ENCODE data around the gene SLC1A4. TPM values are rescaled to one million over a fixed set of nuclear protein-coding genes. Genes with fewer than 3 reads are reported as not detected.

SLC1A4 gene
- total and polyA plus RNA-seq, 2 of the 4 experiments (the other 2 are of a cell fraction): 6.8 to 8.1 TPM

- no peak overlapping the region for H4K5ac ChIP-seq (ENCODE audit: low read depth, low read length)
- no peak for DNase-seq
- no peak overlapping the region for H4K91ac ChIP-seq (ENCODE audit: insufficient read depth, low read depth, low read length)
- ATAC-seq (ENCODE audit: low read depth): no peak
- H2BK15ac ChIP-seq (ENCODE audit: low read depth, low read length): no peak overlapping the region
- in situ Hi-C loops (cut with MboI; ENCODE audit: low sequenced_read_pairs) (loop anchor here (25.0 kb wide), 1 partner anchor 500 kb away; no protein-coding TSS in a partner anchor), dilution Hi-C loops (cut with HindIII; ENCODE audit: low sequenced_read_pairs, unreplicated experiment) (no loop called here), intact Hi-C loops (cut with micrococcal nuclease) (loop anchor here (10.0 kb wide), 1 partner anchor 373 kb away; the partner anchor contains the start of gene SPRED2)
- CTCF ChIA-PET: interaction anchor here (0.6 kb wide), 1 partner anchor 186 kb away, joined by 3 read pairs; no protein-coding TSS in a partner anchor
- H2BK120ac ChIP-seq (ENCODE audit: low read depth, low read length): no peak overlapping the region
- no peak overlapping the region for H3K9ac ChIP-seq (ENCODE audit: low read depth, low read length)
- no peak overlapping the region for H2AK9ac ChIP-seq (replicated peaks; ENCODE audit: low read depth, low read length, poor library complexity)
- peaks cover 21 to 81% of the 10 kb centered on the region in 2 experiments for H3K79me1 ChIP-seq (ENCODE audit: low read depth in 1 of 2, low read length in 2 of 2)
- no peak overlapping the region for H2AFZ ChIP-seq (replicated peaks; ENCODE audit: low read length, poor library complexity)
- H3K4me1 ChIP-seq (ENCODE audit: control insufficient read depth, insufficient read depth, low read length): peaks cover 19% of the 10 kb centered on the region
- no peak overlapping the region for H3K4ac ChIP-seq (ENCODE audit: low read depth, low read length)
- TF ChIP-seq CEBPB (IDR thresholded peaks at IDR 0.05; ENCODE audit: low read depth, low read length): no peak
- TF ChIP-seq ELK1 (IDR thresholded peaks at IDR 0.05; ENCODE audit: borderline replicate concordance, low read depth, low read length): no peak
- no peak for TF ChIP-seq NFE2L2 (IDR thresholded peaks at IDR 0.05; ENCODE audit: low read depth, low read length)
- TF ChIP-seq POLR2A (IDR thresholded peaks at IDR 0.05; ENCODE audit: low read depth, low read length): no peak
- no peak for TF ChIP-seq MAZ (IDR thresholded peaks at IDR 0.05; ENCODE audit: borderline replicate concordance, low read depth, low read length)
- no peak for TF ChIP-seq FOS (IDR thresholded peaks at IDR 0.05; ENCODE audit: low read depth, low read length)
- H3K18ac ChIP-seq (ENCODE audit: low read depth, low read length): no peak overlapping the region
- H4K8ac ChIP-seq (ENCODE audit: low read depth in 2 of 2, low read length in 2 of 2): no peak overlapping the region
- no peak overlapping the region for H3K4me2 ChIP-seq (ENCODE audit: low read depth, low read length)
- no peak overlapping the region for H3K4me3 ChIP-seq (ENCODE audit: insufficient read depth, low read depth, low read length)
- no peak overlapping the region for H3K56ac ChIP-seq (ENCODE audit: extremely low read depth, insufficient read depth, low read length)
- no peak overlapping the region for H3K14ac ChIP-seq (replicated peaks; ENCODE audit: low read depth, low read length)
- peaks cover 31% of the 10 kb centered on the region for H4K20me1 ChIP-seq (ENCODE audit: insufficient read depth, low read length)
- no peak overlapping the region for H2BK5ac ChIP-seq (ENCODE audit: low read depth, low read length, poor library complexity, severe bottlenecking)
- POLR2A ChIA-PET (ENCODE audit: unreplicated experiment): no interaction called here
- no TSS peak for BruUV-seq (replicated peaks)
- no peak overlapping the region for H2BK20ac ChIP-seq (ENCODE audit: low read depth, low read length)
- no peaks in the 10 kb centered on the region for H3K9me3 ChIP-seq (ENCODE audit: control insufficient read depth, insufficient read depth, low read length)
- no peak overlapping the region for H3K23ac ChIP-seq (ENCODE audit: low read depth, low read length)
- H3K27ac ChIP-seq (ENCODE audit: insufficient read depth, low read length): no peak overlapping the region
- H3K9me1 ChIP-seq (ENCODE audit: insufficient read depth, low read length): peaks cover 19% of the 10 kb centered on the region
- H3K36me3 ChIP-seq (ENCODE audit: control insufficient read depth, insufficient read depth, low read length): peaks cover 2% of the 10 kb centered on the region; the same call in 1 of the 2 replicates
- no peaks in the 10 kb centered on the region for H3K27me3 ChIP-seq (ENCODE audit: control insufficient read depth, insufficient read depth, low read length)
- WGBS, 2 experiments (ENCODE audit: extremely low coverage in 2 of 2, insufficient read length in 1 of 2): 93% methylated on average over 3 of the region's 8 CpGs; no CpG with 5 or more reads in 1 of the 2 experiments
- no peak overlapping the region for H2AK5ac ChIP-seq (ENCODE audit: low read depth, low read length)
These were observed 72.7 kb downstream of the SLC1A4 start for GRCh38 chr2:65061910-65062339.

Measured in IMR-90 (cell line).